ELF-1 (cell line): ENCODE results near the gene OVCA2.

Experiments
- DNase-seq: peaks from one replicate; pipeline ENCODE4 v3.0.0-alpha.2; 2016; ENCODE audit warnings: low read depth, low spot score

Gene OVCA2

DNA sequence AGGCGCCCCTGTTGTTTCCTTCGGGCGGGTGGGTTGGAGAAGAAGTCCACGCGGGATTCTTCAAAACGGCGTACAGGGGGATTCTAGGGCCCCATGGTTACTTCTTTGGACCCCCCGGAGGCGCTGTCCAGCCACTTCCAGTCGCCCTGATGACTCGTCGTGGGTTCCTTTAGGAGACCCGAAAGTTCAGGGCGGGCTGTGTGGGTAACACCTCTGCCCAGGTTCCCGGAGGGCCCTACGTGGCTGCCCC, 12.4 kb downstream of the OVCA2 start:
- no peak for DNase-seq

DNA sequence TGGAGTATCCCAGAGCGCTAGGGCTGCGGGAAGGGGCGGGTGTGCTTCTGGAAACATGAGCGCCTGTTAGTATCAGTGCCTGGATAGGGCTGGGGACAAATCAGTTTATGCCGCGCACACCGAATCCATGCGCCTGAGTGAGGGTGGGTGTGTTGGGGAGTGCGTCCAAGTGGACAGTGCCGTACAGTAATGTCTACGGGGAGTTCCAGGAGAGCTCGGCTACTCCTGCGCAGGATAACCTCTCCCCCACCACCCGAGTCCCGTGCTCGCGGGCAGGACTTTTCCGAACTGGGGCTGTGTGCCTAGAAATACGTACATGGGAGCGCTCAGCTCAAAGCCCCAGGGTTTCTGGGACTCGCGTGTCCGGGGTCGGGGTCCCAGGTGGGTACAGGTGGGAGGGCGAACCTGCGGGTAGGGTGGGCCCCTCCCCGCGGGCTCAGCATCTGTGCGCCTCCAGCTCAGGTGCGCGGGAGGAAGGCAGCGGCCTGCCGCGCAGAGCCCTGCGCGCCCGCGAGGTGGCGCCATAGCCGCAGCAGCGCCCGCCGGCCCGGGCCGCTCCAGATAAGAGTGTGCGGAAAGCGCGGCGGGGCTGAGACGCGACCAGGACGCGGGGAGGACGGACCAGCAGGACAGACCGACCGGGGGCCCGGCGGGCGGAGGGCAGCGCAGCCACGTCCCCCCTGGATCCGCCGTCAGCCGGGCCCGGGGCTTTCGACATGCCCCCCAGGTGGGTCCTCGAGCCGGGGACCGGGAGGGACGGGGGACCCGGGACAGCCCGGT, 12.9 kb downstream of the OVCA2 start, which contains the start of gene HIC1:
TSS of gene HIC1 (plus strand) at position 592 of the 780 bp plus-strand sequence. CDS start 1,588 bp downstream, outside the sequence.
- peak; percentile 88 for DNase-seq

DNA sequence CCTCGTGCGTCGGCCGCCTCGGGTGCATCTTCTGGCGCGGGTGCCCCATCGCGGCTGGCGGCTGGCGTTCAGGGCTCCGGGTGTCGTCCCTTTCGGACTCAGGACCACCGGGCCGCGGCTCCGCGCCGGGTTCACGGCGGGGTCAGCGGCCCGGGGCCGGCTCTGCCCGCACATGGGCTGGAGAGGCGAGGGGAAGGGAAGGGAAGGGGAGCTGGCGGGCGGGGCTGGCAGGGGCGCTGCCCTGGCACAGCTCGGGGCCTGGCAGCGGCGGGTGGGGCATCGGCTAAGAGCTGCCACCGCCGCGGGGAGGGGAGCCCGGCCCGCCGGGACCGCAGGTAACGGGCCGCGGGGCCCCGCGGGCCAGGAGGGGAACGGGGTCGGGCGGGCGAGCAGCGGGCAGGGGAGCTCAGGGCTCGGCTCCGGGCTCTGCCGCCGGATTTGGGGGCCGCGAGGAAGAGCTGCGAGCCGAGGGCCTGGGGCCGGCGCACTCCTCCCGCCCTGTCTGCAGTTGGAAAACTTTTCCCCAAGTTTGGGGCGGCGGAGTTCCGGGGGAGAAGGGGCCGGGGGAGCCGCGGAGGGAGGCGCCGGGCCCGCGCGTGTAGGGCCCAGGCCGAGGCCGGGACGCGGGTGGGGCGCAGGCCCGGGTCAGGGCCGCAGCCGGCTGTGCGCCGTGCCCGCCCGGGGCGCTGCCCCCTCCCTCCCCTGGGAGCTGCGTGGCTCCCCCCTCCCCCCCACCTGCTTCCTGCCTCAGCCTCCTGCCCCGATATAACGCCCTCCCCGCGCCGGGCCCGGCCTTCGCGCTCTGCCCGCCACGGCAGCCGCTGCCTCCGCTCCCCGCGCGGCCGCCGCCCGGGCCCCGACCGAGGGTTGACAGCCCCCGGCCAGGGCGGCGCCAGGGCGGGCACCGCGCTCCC, 13.7 kb downstream of the OVCA2 start:
- DNase-seq = no peak

DNA sequence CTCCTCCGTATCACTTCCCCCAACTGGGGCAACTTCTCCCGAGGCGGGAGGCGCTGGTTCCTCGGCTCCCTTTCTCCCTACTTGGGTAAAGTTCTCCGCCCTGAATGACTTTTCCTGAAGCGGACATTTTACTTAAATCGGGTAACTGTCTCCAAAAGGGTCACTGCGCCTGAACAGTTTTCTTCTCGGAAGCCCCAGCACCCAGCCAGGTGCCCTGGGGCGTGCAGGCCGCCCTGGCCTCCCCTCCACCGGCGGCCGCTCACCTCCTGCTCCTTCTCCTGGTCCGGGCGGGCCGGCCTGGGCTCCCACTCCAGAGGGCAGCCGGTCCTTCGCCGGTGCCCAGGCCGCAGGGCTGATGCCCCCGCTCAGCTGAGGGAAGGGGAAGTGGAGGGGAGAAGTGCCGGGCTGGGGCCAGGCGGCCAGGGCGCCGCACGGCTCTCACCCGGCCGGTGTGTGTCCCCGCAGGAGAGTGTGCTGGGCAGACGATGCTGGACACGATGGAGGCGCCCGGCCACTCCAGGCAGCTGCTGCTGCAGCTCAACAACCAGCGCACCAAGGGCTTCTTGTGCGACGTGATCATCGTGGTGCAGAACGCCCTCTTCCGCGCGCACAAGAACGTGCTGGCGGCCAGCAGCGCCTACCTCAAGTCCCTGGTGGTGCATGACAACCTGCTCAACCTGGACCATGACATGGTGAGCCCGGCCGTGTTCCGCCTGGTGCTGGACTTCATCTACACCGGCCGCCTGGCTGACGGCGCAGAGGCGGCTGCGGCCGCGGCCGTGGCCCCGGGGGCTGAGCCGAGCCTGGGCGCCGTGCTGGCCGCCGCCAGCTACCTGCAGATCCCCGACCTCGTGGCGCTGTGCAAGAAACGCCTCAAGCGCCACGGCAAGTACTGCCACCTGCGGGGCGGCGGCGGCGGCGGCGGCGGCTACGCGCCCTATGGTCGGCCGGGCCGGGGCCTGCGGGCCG, 14.7 kb downstream of the OVCA2 start:
- DNase-seq = peak; percentile 75

DNA sequence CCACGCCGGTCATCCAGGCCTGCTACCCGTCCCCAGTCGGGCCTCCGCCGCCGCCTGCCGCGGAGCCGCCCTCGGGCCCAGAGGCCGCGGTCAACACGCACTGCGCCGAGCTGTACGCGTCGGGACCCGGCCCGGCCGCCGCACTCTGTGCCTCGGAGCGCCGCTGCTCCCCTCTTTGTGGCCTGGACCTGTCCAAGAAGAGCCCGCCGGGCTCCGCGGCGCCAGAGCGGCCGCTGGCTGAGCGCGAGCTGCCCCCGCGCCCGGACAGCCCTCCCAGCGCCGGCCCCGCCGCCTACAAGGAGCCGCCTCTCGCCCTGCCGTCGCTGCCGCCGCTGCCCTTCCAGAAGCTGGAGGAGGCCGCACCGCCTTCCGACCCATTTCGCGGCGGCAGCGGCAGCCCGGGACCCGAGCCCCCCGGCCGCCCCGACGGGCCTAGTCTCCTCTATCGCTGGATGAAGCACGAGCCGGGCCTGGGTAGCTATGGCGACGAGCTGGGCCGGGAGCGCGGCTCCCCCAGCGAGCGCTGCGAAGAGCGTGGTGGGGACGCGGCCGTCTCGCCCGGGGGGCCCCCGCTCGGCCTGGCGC, 15.4 kb downstream of the OVCA2 start:
- DNase-seq = no peak

DNA sequence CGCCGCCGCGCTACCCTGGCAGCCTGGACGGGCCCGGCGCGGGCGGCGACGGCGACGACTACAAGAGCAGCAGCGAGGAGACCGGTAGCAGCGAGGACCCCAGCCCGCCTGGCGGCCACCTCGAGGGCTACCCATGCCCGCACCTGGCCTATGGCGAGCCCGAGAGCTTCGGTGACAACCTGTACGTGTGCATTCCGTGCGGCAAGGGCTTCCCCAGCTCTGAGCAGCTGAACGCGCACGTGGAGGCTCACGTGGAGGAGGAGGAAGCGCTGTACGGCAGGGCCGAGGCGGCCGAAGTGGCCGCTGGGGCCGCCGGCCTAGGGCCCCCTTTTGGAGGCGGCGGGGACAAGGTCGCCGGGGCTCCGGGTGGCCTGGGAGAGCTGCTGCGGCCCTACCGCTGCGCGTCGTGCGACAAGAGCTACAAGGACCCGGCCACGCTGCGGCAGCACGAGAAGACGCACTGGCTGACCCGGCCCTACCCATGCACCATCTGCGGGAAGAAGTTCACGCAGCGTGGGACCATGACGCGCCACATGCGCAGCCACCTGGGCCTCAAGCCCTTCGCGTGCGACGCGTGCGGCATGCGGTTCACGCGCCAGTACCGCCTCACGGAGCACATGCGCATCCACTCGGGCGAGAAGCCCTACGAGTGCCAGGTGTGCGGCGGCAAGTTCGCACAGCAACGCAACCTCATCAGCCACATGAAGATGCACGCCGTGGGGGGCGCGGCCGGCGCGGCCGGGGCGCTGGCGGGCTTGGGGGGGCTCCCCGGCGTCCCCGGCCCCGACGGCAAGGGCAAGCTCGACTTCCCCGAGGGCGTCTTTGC, 16.2 kb downstream of the OVCA2 start:
- peak; percentile 46 for DNase-seq

DNA sequence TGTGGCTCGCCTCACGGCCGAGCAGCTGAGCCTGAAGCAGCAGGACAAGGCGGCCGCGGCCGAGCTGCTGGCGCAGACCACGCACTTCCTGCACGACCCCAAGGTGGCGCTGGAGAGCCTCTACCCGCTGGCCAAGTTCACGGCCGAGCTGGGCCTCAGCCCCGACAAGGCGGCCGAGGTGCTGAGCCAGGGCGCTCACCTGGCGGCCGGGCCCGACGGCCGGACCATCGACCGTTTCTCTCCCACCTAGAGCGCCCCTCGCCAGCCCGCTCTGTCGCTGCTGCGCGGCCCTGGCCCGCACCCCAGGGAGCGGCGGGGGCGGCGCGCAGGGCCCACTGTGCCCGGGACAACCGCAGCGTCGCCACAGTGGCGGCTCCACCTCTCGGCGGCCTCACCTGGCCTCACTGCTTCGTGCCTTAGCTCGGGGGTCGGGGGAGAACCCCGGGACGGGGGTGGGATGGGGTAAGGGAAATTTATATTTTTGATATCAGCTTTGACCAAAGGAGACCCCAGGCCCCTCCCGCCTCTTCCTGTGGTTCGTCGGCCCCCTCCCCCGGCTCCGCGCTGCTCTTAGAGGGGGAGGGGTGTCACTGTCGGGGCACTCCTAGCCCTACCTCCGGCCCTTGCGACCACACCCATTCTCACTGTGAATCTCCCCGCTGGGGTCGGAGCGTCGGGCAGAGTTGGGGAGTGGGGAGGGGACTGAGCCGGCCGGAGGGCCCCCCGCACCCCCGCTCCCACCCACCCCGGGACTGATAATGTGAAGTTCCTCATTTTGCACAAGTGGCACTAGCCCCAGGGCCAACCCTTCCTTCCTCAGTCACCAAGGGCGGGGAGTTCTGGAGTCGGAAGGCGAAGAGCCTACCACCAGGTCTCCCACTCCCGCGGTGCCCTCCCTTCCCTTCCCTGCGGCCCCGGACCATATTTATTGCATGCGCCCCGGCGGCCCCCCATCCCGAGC, 17.0 kb downstream of the OVCA2 start:
- peak; percentile 84 for DNase-seq

DNA sequence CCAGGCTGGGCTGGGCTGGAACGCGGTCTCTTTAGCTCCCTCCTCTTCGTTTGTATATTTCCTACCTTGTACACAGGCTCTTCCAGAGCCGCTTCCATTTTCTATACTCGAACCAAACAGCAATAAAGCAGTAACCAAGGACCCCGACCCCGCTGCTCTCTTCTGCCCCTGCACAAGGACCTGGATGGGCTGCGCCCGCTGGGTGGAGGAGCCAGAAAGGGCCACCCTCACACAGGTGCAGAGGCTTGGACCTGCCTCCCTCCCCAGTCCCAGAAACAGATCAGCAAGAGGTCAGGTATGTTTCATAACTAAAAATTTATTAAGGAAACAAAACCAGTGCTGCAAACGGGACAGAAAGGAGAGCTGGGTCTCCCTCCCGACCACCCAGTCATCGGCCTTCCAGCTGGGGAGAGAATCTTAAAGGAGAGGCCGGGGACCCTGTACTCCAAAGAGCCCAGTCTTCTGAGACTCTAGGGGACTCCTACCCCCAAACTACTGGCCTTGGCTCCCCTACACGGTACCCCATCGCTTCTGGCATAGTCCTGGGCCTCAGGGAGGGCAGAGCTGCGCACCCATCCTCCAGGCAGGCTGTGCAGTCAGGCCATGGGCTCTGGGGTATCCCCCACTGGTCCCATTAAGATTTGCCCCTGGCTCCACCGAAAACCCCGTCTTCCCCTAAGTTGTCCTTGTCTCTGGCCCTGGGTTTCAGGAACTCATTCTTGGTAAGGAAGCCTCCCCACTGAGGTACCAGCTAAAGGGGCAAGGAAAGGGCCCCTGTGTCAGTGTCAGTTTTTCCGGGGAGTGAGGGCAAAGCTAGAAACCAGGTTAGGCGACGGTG, 17.9 kb downstream of the OVCA2 start:
- no peak for DNase-seq

DNA sequence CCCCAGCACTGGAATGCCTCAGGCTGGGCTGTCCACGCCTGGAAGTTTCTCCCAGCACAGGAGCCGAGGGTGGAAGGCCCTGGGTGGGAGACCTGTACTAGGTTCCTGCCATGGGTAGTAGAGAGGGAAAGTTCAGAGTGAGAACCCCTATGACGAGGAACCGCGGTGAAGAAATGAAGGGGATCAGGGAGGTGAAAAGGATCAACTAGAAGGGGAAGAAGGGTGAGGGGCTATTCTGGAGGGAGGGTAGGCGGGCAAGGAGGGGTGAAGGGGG, 18.5 kb downstream of the OVCA2 start:
- no peak for DNase-seq

DNA sequence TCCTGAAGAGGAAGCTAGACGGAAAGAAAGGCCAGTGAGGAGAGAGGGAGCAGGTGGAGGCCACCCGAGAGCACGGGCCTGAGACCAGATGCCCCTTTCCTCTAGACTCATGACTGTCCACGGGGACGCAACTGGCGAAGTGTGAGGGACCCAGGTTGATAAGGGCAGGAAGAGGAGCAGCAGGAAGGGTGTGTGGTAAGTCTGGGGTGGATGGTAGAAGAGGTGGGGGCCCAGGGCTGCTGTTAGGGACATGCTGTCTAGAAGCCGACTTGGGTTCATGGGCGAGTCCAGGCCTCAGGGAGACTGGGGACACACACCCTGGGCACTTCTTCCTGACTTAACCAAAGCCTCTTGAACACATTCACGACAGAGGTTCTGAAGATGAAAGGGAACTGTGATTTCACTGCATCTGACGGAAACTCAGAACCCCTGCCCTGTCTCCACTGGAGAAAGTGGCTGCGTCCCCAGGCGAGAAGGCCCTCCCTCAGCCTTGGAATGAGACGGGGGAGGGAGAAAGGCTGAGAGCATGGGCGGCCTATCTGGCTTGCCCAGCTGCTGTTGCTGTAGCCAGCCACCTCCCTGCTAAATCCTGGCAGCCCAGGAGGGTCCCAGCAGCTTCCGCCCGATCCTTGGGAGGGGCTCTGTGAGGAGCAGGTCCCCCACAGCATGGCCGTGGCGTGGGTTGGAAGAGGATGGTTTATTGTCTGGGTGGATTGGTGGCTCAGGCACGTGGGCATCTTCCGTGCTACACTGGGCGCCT, 19.0 kb downstream of the OVCA2 start:
- DNase-seq = no peak

DNA sequence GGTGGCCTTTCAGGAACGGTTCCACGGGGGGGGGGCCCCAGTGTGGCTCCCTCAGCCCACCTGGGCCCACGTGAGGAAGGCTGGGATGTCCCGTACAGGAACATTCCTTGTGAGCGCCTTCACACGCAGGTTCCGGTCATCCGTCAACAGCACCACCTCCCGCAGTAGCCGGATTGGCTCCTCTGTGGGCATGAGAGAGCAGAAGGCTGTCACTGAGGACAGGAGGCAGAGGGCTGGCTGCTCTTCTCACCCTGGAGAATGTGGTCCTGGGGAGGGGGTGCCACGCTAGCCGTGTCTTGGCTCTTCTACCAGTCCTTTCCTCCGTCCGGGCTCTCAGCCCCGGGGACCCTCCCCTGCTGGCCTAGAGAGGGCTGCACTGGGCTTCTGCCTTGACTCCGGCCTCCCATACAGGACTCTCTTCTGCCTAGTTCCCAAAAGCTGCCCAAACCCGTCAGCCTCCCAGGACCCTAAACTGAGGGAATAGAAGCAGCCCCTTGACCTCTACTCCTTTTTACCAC, 19.7 kb downstream of the OVCA2 start:
- DNase-seq = no peak

DNA sequence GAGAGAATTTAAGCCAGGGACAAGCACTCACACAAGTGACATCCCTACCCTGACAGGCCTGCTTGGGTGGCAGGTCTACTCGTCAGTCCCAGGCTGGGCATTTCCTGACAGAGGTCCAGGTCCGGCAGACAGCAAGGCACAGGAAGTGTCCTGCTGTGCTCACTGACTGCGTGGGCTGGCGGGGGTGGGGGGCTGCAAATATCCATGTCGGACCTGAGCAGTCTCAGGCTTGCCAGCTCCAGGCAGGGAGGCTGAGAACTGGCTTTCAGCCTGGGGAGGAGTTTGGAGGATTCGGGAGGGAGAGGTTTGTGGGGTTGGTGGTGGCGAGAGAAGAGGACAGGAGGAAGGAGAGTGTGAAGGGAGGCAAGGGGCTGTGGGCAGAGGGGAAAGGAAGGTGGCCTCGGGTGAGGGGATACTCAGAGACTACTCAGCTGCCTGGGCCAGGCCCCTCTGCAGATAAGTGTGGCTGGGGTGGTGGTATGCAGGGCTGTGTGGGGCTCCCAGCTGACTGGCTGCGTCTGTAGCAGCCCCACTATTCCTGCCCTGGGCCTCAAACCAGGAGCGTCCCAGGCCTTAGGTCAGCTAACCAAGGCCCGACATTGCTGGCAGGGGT, 20.9 kb downstream of the OVCA2 start:
- DNase-seq = no peak

DNA sequence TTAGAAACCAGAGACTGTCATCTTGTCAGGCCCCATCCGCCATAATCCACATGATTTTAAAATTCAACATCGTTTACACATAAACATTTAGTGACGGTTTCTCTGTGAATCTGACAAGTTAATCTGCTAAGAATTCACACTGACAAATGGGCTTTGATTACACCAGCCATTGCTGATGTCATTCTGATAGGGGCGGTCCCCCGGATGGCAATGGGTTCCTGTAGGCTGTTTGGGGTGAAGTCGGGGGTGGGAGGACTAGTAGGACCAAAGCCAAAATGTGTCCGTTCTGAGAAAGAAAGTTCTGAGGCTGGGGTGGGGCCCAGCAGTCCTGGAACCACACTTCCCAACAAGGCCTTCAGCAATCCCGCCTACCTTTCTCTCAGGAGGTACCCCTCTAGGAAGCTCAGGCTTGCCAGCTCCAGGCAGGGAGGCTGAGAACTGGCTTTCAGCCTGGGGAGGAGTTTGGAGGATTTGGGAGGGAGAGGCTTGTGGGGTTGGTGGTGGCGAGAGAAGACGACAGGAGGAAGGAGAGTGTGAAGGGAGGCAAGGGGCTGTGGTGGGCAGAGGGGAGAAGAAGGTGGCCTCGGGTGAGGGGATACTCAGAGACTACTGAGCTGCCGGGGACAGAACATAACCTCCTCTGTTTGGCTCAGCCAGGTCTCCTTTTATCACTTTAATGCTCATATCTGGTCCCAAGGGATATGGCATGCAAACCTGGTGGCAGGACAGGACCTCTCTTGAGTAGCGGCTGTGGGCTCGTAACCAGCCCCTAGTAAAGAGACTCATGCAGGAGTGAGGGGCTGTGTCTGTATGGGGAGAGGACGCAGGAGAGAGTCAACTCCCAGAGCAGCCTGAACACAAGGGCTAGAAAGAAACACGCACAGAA, 21.7 kb downstream of the OVCA2 start:
- DNase-seq = no peak

DNA sequence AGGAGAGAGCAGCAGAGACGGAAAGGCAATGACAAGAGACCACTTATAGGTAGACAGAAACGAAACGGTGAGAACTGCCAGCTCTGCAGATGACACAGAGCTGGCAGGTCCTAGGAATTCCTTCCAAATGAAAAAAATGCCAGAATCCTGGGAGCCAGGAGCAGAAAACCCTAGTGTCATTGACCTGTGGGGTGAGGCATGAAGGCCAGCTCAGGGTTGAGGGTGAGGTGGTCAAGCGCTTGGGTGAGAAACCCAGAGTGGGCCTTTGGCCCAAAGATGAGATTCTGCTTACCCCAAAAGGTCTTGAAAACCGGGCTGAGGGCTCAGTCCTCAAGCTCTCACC, 22.3 kb downstream of the OVCA2 start:
- no peak for DNase-seq

DNA sequence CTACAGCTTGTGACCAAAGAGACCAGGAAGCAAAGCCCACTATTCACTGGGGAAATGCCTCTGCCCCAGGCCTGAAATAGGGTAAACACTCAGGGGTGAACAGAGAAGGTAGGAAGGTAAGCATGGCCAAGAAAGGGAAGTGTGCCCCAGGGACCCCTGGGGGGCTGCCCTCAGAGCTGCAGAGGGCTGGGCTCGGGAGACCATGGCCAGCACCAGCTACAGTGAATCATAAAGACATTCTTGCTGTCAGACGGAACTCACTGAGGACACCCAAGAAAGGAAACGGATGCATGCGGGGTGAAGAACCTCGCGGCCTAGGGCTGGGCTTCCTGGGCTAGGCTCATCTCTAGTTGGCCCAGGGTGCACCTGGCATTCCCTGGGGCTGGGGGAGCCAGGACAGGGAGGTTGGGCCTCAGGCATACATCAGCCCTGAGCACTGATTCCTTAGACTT, 22.7 kb downstream of the OVCA2 start:
- DNase-seq = no peak
